NCI-H1105 (cell line): ENCODE measurements around the gene PAK2.
A peak's percentile ranks its signal among the peaks of the same experiment; 100 is the strongest.
"Not testable (repeated sequence)": the region's sequence is repeated elsewhere in the genome, so short reads cannot be mapped to it uniquely, and the experiment has no call there.

Experiments
- DNase-seq: peaks from one replicate; lab custom pipeline; 2025; lab: John Stamatoyannopoulos, UW

PAK2 gene

DNA sequence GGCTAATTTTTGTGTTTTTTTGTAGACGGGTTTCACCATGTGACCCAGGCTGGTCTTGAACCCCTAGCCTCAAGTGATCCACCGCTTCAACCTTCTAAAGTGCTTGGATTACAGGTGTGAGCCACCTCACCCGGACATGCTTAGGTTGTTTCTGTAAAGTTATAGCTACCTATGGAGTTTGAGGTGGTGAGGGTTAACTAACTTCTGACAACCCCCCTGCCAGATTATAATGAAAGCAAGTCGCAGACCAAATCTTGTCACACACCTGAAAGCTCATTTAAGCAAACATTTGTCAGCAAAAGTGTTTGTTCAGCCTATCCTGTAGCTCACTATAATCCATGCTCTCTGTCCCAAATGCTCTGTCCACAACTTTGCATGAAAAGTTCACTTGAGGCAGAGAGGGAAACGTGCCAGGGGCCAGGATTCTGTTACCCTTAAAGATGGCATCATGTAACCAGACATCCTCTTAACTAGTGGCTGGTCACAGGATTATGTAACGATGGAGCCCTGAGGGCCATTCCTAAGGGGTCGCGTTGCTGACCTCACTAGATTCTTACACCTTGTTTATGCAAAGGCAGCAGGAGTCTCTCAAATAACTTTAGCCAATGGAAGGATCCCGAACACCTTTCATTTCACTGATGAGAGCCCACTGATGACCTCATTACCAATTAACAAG lies 103.9 kb downstream of the PAK2 start:
- DNase-seq: no peak

GRCh38 chr3:196844235-196845219 lies 104.9 kb downstream of the PAK2 start:
- DNase-seq: not testable (repeated sequence)

DNA sequence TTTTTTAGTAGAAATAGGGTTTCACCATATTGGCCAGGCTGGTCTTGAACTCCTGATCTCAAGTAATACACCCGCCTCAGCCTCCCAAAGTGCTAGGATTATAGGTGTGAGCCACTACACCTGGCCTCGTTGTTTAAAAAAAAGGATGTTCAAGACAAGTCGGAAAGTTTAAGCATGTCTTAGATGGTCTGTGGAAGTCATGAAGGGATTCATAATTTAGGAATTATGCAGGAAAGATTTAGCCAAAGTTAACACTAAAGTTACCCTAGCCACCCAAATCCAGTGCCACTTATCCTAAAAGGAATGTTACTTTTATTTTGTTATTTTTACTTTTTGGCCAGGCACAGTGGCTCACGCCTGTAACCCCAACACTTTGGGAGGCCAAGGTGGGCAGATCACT lies 108.7 kb downstream of the PAK2 start:
- not testable (repeated sequence) for DNase-seq

- no peak for DNase-seq
Observed at GRCh38 chr3:196849180-196849741, 109.6 kb downstream of the PAK2 start.

- not testable (repeated sequence) for DNase-seq
Observed at GRCh38 chr3:196863000-196863399, 123.3 kb downstream of the PAK2 start.

- peak; percentile 52 for DNase-seq
Observed at GRCh38 chr3:196867155-196867506, 127.5 kb downstream of the PAK2 start.

DNA sequence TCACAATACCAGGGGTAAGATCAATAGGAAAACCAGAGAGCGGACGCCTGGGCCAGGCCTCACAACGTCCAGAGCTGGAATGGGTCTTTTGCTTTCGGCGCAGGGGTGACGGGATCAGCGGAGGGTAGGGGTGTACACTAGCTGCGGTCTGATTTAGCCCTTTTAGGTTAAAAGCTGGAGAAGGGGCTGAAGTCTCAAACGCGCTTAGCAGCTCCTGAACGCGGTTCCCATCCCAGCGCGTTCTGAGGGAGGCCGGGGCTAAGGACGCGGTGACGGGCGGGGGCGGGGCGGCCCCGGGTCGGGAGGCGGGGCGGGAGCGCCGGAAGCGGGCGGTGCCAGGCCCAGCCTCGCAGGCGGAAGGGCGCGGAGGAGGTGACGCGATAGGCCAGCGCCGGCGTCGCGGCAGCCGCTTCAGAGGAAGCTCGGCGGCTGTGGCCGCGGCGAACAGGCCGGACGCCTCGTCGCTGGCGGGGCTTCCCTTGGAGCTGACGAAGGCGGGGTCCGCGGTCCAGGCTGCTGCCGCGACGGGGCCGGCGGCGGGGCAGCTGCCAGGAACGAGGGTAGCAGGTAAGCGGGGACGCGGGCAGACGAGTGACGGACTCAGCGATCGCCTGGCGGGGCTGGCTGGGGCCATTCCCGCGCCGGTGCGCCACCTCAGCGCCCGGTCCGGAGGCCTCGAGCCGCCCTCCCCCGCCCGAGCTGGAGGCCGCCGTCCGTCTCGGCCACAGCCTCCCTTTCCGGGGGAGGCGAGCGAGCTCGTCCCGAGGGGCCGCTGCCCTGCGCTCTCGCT lies 128.0 kb downstream of the PAK2 start, which contains the start of gene SENP5:
SENP5 (plus strand) TSS at position 414 of the 790 bp plus-strand sequence. CDS start 17,262 bp downstream, outside the sequence.
- peak; percentile 96 for DNase-seq

- no peak for DNase-seq
Observed at GRCh38 chr3:196868297-196868661, 128.6 kb downstream of the PAK2 start.

DNA sequence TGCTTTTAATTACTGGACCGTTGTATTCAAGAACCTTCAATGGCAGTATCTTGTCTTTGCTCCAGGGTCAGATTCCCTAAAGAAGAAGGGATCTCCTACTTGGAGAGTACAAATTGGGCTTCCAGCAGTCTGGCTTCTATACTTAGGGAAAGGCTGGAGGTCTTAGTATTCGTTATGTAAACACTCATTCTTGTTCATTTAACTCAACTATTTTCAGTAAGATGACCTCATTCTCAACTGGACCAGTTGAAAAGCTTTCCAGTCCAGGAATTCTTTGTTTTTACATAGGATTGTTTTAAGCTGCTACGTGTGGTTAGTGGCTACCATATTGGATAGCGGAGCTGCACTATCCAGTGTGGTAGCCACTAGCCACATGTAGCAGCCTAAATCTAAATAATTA lies 132.7 kb downstream of the PAK2 start:
- DNase-seq: no peak

GRCh38 chr3:196874511-196875094 lies 134.9 kb downstream of the PAK2 start:
- not testable (repeated sequence) for DNase-seq

GRCh38 chr3:196875258-196875657 lies 135.6 kb downstream of the PAK2 start:
- DNase-seq: no peak
